Omental fat pad (tissue), 4 donors: ENCODE results near the gene INTS12. TPM values are rescaled to one million over a fixed set of nuclear protein-coding genes. Genes with fewer than 3 reads are reported as not detected.
"Not testable (repeated sequence)": the region's sequence is repeated elsewhere in the genome, so short reads cannot be mapped to it uniquely, and the experiment has no call there.

ENCODE experiments used
- ATAC-seq: fragments of 150-250 bp; one replicate; pipeline ENCODE4 v1.9.1; 2016; ENCODE audit warnings: mild to moderate bottlenecking, moderate library complexity; ENCODE audit not compliant: low FRiP score
- DNase-seq: peaks from one replicate; pipeline ENCODE4 v3.0.0-alpha.2; 2019; ENCODE audit warnings: low spot score
- CTCF ChIP-seq, 3 donors: fragments of 450-650 bp; IDR thresholded peaks; one replicate each; pipeline ENCODE4 v1.5.1; 2016 to 2017; ENCODE audit warnings: antibody characterized with exemption in 3 of 3, mild to moderate bottlenecking in 3 of 3, moderate library complexity in 2 of 3
- total RNA-seq, 4 donors: library from RNA; depleted of rRNA; stranded (reverse); fragments of >200 nt; gene quantifications; one replicate each; pipeline ENCODE4 v1.1.0, GENCODE V29; 2016

The INTS12 gene
- 10 to 100 TPM; 14.9 to 34.7 (median 18.0) TPM for total RNA-seq

DNA sequence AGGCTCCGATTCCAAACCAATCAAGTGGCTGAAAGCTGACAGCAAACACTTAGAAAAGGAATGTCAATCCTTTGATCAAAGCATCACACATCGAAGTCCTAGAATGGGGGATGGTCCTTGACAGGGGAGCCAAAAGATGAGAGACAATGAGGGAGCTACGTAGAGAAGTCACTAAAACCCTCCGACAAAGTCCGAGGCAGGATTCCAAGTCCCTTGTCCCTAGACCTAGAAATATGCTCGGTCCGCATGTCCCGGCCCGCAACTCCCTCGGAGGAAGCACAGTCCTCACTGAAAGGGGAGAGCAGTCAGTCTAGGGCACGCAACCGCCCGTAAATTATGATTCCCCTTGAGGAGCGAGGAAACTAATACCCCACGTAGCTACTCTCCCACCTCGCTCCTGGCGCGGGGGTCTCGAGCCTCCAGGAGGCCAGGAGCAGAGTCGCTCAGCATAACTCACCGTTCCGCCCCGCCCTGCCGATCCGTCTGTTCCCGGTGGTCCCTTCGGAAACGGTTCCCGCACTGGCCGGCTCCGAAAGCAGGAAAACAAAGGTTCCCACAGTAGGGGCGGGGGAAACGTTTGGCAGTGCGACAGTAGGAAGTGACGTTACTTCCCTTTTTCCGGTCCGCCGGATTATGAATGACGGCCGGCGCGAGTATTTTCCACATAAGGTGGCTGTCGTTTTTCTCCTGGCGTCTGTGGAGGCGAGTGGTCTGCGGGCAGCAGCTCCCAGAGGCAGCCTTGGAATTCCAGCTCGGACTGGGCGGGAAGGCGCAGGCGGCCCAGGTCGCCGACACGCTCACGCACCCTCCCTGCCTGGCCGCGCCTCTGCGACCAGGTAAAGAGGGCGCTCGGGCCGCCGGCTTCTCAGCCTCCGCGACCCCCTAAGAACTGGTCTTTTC is at the start of gene INTS12, which contains the start of gene GSTCD:
TSS of gene INTS12 (minus strand) at position 509 of the 900 bp plus-strand sequence. CDS start 8,684 bp downstream, outside the sequence.
TSS of gene GSTCD (plus strand) at position 604 of the 900 bp plus-strand sequence. CDS start 8,830 bp downstream, outside the sequence.
- TF ChIP-seq CTCF (IDR thresholded peaks at IDR 0.05): no peak
- ATAC-seq (peak; percentile 100), DNase-seq (peak; percentile 75)

- no peak for TF ChIP-seq CTCF (IDR thresholded peaks at IDR 0.05)
- ATAC-seq: no peak
- DNase-seq: no peak
These were observed 46.9 kb upstream of the INTS12 start for GRCh38 chr4:105755375-105755774.

DNA sequence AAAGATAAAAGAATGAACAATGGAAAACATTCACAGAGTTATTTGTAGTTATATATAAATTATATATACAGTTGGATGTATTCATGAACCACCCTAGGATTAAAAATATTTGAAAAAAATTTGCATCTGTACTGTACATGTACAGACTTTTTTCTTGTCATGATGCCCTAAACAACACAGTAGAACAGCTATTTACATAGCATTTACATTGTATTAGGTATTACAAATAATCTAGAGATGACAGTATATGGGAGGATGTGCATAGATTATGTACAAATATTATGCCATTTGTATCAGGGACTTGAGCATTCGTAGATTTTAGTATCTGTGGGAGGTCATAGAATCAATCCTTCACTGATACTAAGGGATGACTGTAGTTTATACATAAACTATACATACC is 44.9 kb upstream of the INTS12 start:
- ATAC-seq: no peak
- no peak for TF ChIP-seq CTCF (IDR thresholded peaks at IDR 0.05)
- no peak for DNase-seq

GRCh38 chr4:105751718-105752299 is 43.3 kb upstream of the INTS12 start:
- no peak for TF ChIP-seq CTCF (IDR thresholded peaks at IDR 0.05)
- ATAC-seq: no peak

GRCh38 chr4:105748222-105748621 is 39.7 kb upstream of the INTS12 start:
- no peak for ATAC-seq
- no peak for TF ChIP-seq CTCF (IDR thresholded peaks at IDR 0.05)
- DNase-seq: no peak

More at GRCh38 chr4:105751718-105752299, 43.3 kb upstream of the INTS12 start:
- no peak for DNase-seq

DNA sequence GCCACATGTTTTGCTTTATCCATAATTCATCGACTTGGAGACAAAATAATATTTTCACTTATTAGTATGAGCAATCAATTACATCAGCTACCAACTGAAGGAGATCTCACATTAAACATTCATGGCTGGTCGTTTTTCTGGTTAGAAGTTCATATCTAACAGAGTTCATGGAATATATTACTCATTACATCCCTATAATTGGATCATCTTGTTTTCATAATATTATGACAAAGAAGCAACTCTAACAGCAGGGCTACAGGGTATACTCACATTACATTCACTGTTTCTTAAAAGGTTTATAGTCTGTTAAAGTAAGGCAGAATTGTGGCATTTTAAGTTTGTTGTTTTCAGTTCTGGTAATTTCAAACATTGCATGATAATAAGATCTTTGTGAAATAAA is 33.1 kb upstream of the INTS12 start:
- DNase-seq (no peak), ATAC-seq (no peak)
- TF ChIP-seq CTCF (IDR thresholded peaks at IDR 0.05): no peak

DNA sequence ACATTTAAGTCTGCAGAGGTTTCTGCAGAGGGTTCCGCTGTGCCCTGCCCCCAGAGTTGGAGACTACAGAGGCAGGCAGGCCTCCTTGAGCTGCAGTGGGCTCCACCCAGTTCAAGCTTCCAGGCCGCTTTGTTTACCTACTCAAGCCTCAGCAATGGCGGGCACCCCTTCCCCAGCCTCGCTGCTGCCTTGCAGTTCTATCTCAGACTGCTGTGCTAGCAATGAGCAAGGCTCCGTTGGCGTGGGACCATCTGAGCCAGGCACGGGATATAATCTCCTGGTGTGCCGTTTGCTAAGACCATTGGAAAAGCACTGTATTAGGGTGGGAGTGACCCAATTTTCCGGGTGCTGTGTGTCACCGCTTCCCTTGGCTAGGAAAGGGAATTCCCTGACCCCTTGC is 26.7 kb upstream of the INTS12 start:
- DNase-seq, ATAC-seq: not testable (repeated sequence)

DNA sequence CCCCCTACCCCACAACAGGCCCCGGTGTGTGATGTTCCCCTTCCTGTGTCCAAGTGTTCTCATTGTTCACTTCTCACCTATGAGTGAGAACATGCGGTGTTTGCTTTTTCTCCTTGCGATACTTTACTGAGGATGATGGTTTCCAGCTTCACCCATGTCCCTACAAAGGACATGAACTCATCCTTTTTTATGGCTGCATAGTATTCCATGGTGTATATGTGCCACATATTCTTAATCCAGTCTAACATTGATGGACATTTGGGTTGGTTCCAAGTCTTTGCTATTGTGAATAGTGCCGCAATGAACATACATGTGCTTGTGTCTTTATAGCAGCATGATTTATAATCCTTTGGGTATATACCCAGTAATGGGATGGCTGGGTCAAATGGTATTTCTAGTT is 21.4 kb upstream of the INTS12 start:
- not testable (repeated sequence) for ATAC-seq, DNase-seq
